ENCODE results near the gene PPP2R5A.

PPP2R5A gene

GRCh38 chr1:212284744-212285684 lies at the start of gene PPP2R5A:
Gene PPP2R5A (plus strand): TSS chr1:212285410. CDS start chr1:212286111, 701 bp downstream.
- DNase-seq (ENCODE audit: low spot score), result peak; percentile 99

- no peak for DNase-seq (ENCODE audit: low spot score)
Observed at GRCh38 chr1:212235857-212236256, 49.4 kb upstream of the PPP2R5A start.

- DNase-seq (ENCODE audit: low spot score), result no peak
Observed at GRCh38 chr1:212236664-212237220, 48.5 kb upstream of the PPP2R5A start.

GRCh38 chr1:212237651-212238050 lies 47.6 kb upstream of the PPP2R5A start:
- DNase-seq (ENCODE audit: low spot score), result no peak

GRCh38 chr1:212238552-212238951 lies 46.7 kb upstream of the PPP2R5A start:
- no peak for DNase-seq (ENCODE audit: low spot score)

GRCh38 chr1:212241501-212241900 lies 43.7 kb upstream of the PPP2R5A start:
- no peak for DNase-seq (ENCODE audit: low spot score)

GRCh38 chr1:212241957-212242287 lies 43.3 kb upstream of the PPP2R5A start:
- no peak for DNase-seq (ENCODE audit: low spot score)

GRCh38 chr1:212242288-212242984 lies 42.8 kb upstream of the PPP2R5A start:
- DNase-seq (ENCODE audit: low spot score), result no peak

- DNase-seq (ENCODE audit: low spot score), result no peak
Observed at GRCh38 chr1:212242985-212243308, 42.3 kb upstream of the PPP2R5A start.

- DNase-seq (ENCODE audit: low spot score), result no peak
Observed at GRCh38 chr1:212244441-212244840, 40.8 kb upstream of the PPP2R5A start.

GRCh38 chr1:212247179-212247721 lies 38.0 kb upstream of the PPP2R5A start:
- DNase-seq (ENCODE audit: low spot score), result no peak

GRCh38 chr1:212247988-212248387 lies 37.2 kb upstream of the PPP2R5A start:
- DNase-seq (ENCODE audit: low spot score), result no peak

- DNase-seq (ENCODE audit: low spot score), result no peak
Observed at GRCh38 chr1:212254853-212255363, 30.3 kb upstream of the PPP2R5A start.

- no peak for DNase-seq (ENCODE audit: low spot score)
Observed at GRCh38 chr1:212255705-212256307, 29.4 kb upstream of the PPP2R5A start.

- no peak for DNase-seq (ENCODE audit: low spot score)
Observed at GRCh38 chr1:212256369-212256768, 28.8 kb upstream of the PPP2R5A start.

- DNase-seq (ENCODE audit: low spot score), result no peak
Observed at GRCh38 chr1:212257157-212257556, 28.1 kb upstream of the PPP2R5A start.

GRCh38 chr1:212259693-212260480 lies 25.3 kb upstream of the PPP2R5A start:
- DNase-seq (ENCODE audit: low spot score), result no peak

- DNase-seq (ENCODE audit: low spot score), result no peak
Observed at GRCh38 chr1:212260557-212261355, 24.5 kb upstream of the PPP2R5A start.

- DNase-seq (ENCODE audit: low spot score), result no peak
Observed at GRCh38 chr1:212261361-212261929, 23.8 kb upstream of the PPP2R5A start.

GRCh38 chr1:212267017-212267416 lies 18.2 kb upstream of the PPP2R5A start:
- DNase-seq (ENCODE audit: low spot score), result no peak
